SK-N-SH (cell line): ENCODE results near the gene LSM3. TPM values are rescaled to one million over a fixed set of nuclear protein-coding genes. Genes with fewer than 3 reads are reported as not detected.

Experiments used
- CTCF ChIA-PET: fragments of 300-600, 350-600 bp; formaldehyde crosslinking; extraction: SDS; loops from one replicate; lab custom pipeline; 2021; lab: Yijun Ruan, JAX
- POLR2A ChIA-PET: fragments of 350-600 bp; sonication (Branson Sonifier 250); formaldehyde crosslinking; extraction: SDS; loops from one replicate; lab custom pipeline; 2020; ENCODE audit warnings: antibody characterized with exemption, inconsistent platforms; lab: Yijun Ruan, JAX
- DNase-seq: peaks from one replicate; pipeline ENCODE4 v3.0.0; 2012
- H2AFZ ChIP-seq: fragments of 200-600 bp; sonication (generic); 2 replicates; pipeline ENCODE4 v1.8.1; 2016; ENCODE audit warnings: antibody characterized with exemption, mild to moderate bottlenecking, low read depth
- H3F3A ChIP-seq: fragments of 200-600 bp; sonication (generic); replicated peaks from 2 replicates; pipeline ENCODE3; 2016; ENCODE audit warnings: antibody characterized with exemption, mild to moderate bottlenecking; ENCODE audit not compliant: insufficient read depth
- H3K27ac ChIP-seq, 2 experiments: fragments of 200-500 bp in 1 of 2; fragments of 200-600 bp in 1 of 2; sonication (Bioruptor generic) in 1 of 2; sonication (generic), shearing (Covaris generic) in 1 of 2; 2 replicates each; pipeline versions ENCODE4 v1.5.1 to v1.6.1; 2014 to 2016; ENCODE audit warnings: low read depth in 2 of 2, inconsistent platforms in 1 of 2, low read length in 1 of 2, mild to moderate bottlenecking in 1 of 2, mixed read lengths in 1 of 2
- H3K27me3 ChIP-seq: fragments of 200-600 bp; sonication (generic), shearing (Covaris generic); 2 replicates; pipeline ENCODE4 v1.6.1; 2016; ENCODE audit warnings: mixed run types; ENCODE audit not compliant: insufficient read depth
- H3K36me3 ChIP-seq, 2 experiments: fragments of 200-500 bp in 1 of 2; fragments of 200-600 bp in 1 of 2; sonication (Bioruptor generic) in 1 of 2; sonication (generic) in 1 of 2; replicated peaks in 1 of 2; 2 replicates each; pipeline versions ENCODE3 to v1.5.1; 2014 to 2016; ENCODE audit warnings: low read length in 1 of 2, mild to moderate bottlenecking in 1 of 2; ENCODE audit not compliant: insufficient read depth in 2 of 2, control insufficient read depth in 1 of 2
- H3K4me1 ChIP-seq, 2 experiments: fragments of 200-500 bp in 1 of 2; fragments of 200-600 bp in 1 of 2; sonication (Bioruptor generic) in 1 of 2; sonication (generic), shearing (Covaris generic) in 1 of 2; 2 replicates each; pipeline versions ENCODE4 v1.5.1 to v1.6.1; 2014 to 2016; ENCODE audit warnings: low read depth in 1 of 2, low read length in 1 of 2, mixed run types in 1 of 2; ENCODE audit not compliant: insufficient read depth in 2 of 2, control insufficient read depth in 1 of 2
- H3K4me2 ChIP-seq: fragments of 200-600 bp; sonication (generic), shearing (Covaris generic); 2 replicates; pipeline ENCODE4 v1.6.1; 2017; ENCODE audit warnings: mixed run types
- H3K4me3 ChIP-seq, 2 experiments: fragments of 200-500 bp in 1 of 2; fragments of 200-600 bp in 1 of 2; sonication (Bioruptor generic) in 1 of 2; sonication (generic), shearing (Covaris generic) in 1 of 2; 2 replicates each; pipeline versions ENCODE4 v1.5.1 to v1.8.1; 2014 to 2016; ENCODE audit warnings: low read depth in 2 of 2, inconsistent platforms in 1 of 2, low read length in 1 of 2, mild to moderate bottlenecking in 1 of 2, mixed read lengths in 1 of 2, moderate library complexity in 1 of 2
- H3K79me2 ChIP-seq: fragments of 200-600 bp; sonication (generic); 2 replicates; pipeline ENCODE4 v1.8.1; 2017; ENCODE audit warnings: mild to moderate bottlenecking; ENCODE audit not compliant: insufficient read depth
- H3K9ac ChIP-seq: fragments of 200-600 bp; sonication (generic); 2 replicates; pipeline ENCODE4 v1.6.1; 2017; ENCODE audit warnings: mixed run types
- H3K9me2 ChIP-seq: fragments of 200-600 bp; sonication (generic); 2 replicates; pipeline ENCODE4 v1.6.1; 2017; ENCODE audit warnings: mixed run types
- H3K9me3 ChIP-seq: fragments of 200-600 bp; sonication (generic); 2 replicates; pipeline ENCODE4 v1.6.1; 2017; ENCODE audit warnings: mixed run types, mild to moderate bottlenecking, moderate library complexity
- H4K20me1 ChIP-seq: fragments of 200-600 bp; sonication (generic); 2 replicates; pipeline ENCODE4 v1.6.1; 2017; ENCODE audit warnings: mild to moderate bottlenecking, mixed run types; ENCODE audit not compliant: insufficient read depth
- CHD2 ChIP-seq: fragments of 150-350 bp; IDR thresholded peaks from 2 replicates; pipeline ENCODE4 v1.6.1; 2018; ENCODE audit warnings: low read length; ENCODE audit not compliant: partially characterized antibody
- EZH2phosphoT487 ChIP-seq: fragments of 200-600 bp; sonication (generic); IDR thresholded peaks from 2 replicates; pipeline ENCODE4 v1.6.1; 2017; ENCODE audit warnings: low read depth, mixed run types, mild to moderate bottlenecking, antibody characterized with exemption, moderate library complexity, borderline replicate concordance
- FOSL2 ChIP-seq: IDR thresholded peaks from 2 replicates; pipeline ENCODE4 v1.4.0; 2012; ENCODE audit warnings: low read depth, mild to moderate bottlenecking, moderate library complexity, borderline replicate concordance
- MXI1 ChIP-seq: IDR thresholded peaks from 2 replicates; pipeline ENCODE4 v1.6.1; 2012; ENCODE audit warnings: mild to moderate bottlenecking, low read depth, low read length, improper control_type of control experiment
- PBX3 ChIP-seq: IDR thresholded peaks from 2 replicates; pipeline ENCODE4; 2012
- POLR2AphosphoS5 ChIP-seq: IDR thresholded peaks from 2 replicates; pipeline ENCODE4 v1.6.1; 2012; ENCODE audit warnings: low read depth, low read length
- REST ChIP-seq: IDR thresholded peaks from 2 replicates; pipeline ENCODE4 v1.6.1; 2012; ENCODE audit warnings: mild to moderate bottlenecking, low read depth, low read length, moderate library complexity
- TCF12 ChIP-seq: IDR thresholded peaks from 2 replicates; pipeline ENCODE4 v1.4.0; 2012
- TEAD4 ChIP-seq: IDR thresholded peaks from 2 replicates; pipeline ENCODE4 v1.4.0; 2012; ENCODE audit warnings: mild to moderate bottlenecking, borderline replicate concordance; ENCODE audit not compliant: insufficient read depth
- WGBS: methylation state at CpG from one replicate; pipeline ENCODE4 v1.1.6; 2017; ENCODE audit warnings: low lambda C conversion rate; 5-methylcytosine and 5-hydroxymethylcytosine counted together
- polyA plus RNA-seq, 3 experiments: library from polyadenylated mRNA; depleted of rRNA; stranded (reverse); fragments of >200 nt; gene quantifications; 2 replicates each; pipeline ENCODE4 v1.2.3, GENCODE V29; 2012
- TF ChIP-seq, protein P1 (sequence below): IDR thresholded peaks from 2 replicates; pipeline ENCODE4 v1.4.0; 2012; ENCODE audit warnings: low read depth

The LSM3 gene
- polyA plus RNA-seq, 1 of the 3 experiments (the other 2 are of a cell fraction), result 5.1 TPM

DNA sequence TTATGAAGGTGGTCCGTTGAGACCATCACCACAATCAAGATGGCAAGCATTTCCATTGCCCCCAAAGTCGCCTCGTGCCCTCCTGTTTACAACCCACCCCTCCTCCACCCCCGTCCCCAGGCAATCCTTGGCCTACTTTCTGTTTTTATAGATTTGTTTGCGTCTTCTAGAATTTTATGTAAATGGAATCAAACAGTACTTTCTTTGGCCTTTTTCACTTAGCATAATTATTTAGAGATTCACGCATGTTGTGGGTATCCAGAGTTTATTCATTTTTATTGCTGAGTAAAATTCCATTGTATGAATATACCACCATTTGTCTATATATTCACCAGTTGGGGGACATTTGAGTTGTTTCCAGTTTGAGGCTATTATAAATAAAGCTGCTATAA is 66.6 kb downstream of the LSM3 start (continued):
- no peak for TF ChIP-seq REST
- no peak for TF ChIP-seq FOSL2
- TF ChIP-seq, protein P1, sequence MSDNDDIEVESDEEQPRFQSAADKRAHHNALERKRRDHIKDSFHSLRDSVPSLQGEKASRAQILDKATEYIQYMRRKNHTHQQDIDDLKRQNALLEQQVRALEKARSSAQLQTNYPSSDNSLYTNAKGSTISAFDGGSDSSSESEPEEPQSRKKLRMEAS, result no peak

- peaks cover 7% of the 10 kb centered on the region; the same call in 1 of the 2 replicates for H3K27me3 ChIP-seq
- H3K36me3 ChIP-seq, result no peaks in the 10 kb centered on the region
- no peak overlapping the region for H3K27ac ChIP-seq
- no peaks in the 10 kb centered on the region for H3F3A ChIP-seq
- TF ChIP-seq TEAD4, result no peak
- TF ChIP-seq REST, result no peak
- TF ChIP-seq MXI1, result no peak
- TF ChIP-seq CHD2, result no peak
- no peak for TF ChIP-seq TCF12
- no peak for TF ChIP-seq EZH2phosphoT487
- no peak for TF ChIP-seq POLR2AphosphoS5
- no peak for TF ChIP-seq PBX3
- DNase-seq, result no peak
- no peak overlapping the region for H3K4me2 ChIP-seq
- WGBS, result 51% methylated on average over 3 of the region's 3 CpGs
- no peaks in the 10 kb centered on the region for H3K4me1 ChIP-seq
- H4K20me1 ChIP-seq, result no peaks in the 10 kb centered on the region
- no peaks in the 10 kb centered on the region for H3K79me2 ChIP-seq
- CTCF ChIA-PET, result interaction anchor here (0.9 to 1.5 kb wide), 5 partner anchors 15 to 213 kb away, joined by 3 to 9 read pairs (median 3); no protein-coding TSS in a partner anchor
- H3K9ac ChIP-seq, result no peak overlapping the region
- H3K9me2 ChIP-seq, result no peaks in the 10 kb centered on the region
- no peak overlapping the region for H3K4me3 ChIP-seq
- H2AFZ ChIP-seq, result no peak overlapping the region
- POLR2A ChIA-PET, result no interaction called here
- no peaks in the 10 kb centered on the region for H3K9me3 ChIP-seq
Observed at GRCh38 chr3:14245822-14246221, 67.2 kb downstream of the LSM3 start.
